GM21528 (cell line): ENCODE results near the gene PAIP2B.
"Not testable (repeated sequence)": the region's sequence is repeated elsewhere in the genome, so short reads cannot be mapped to it uniquely, and the experiment has no call there.

ENCODE experiments used
- ATAC-seq: cut with Tn5 transposase; IDR thresholded peaks from one replicate; pipeline ENCODE4 v1.9.1; 2021; ENCODE audit warnings: mild to moderate bottlenecking, moderate library complexity; ENCODE audit not compliant: unreplicated experiment, low FRiP score

Gene PAIP2B

DNA sequence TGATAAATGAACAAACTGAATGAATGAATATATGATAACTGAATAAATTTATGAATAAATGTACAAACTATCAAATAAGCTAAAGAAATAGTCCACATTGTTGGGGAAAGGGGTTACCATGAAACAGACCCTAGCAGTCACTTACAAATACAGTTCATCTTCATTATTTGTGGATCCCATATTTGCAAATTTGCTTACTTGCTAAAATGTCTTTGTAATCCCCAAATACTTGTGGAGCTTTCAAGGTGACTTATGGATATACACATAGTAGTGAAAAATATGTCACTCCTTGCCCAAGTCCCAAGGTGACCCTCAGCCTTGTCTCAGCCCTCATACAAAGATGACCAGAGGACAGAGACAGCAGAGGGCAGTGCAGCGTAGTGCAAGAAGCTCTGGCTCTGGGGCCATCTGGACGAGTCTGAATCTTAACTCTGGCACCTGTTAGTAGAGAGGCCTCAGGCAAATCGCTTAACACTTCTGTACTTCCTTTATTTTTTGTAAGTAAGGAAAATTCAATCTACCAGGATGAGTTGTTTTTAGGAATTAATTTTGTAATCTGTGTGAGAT lies 3.1 kb downstream of the PAIP2B start:
- ATAC-seq = no peak

DNA sequence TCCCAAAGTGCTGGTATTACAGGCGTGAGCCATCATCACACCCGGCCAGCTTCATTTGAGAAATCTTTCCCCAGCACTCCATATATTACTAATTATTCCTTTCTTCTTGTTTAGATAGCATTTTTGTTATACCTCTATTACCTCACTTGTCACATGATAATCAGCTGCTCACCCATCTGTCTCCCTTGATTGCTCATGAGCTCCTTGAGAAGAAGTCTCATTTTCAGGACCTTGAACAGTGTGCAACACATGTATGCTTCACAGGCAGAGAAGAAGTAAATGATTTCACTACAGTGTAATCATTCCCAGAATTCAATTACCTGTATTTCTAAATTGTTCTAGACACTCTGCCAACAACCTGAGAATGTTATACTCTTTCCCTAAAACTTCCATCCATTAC lies 6.2 kb downstream of the PAIP2B start:
- ATAC-seq = no peak

DNA sequence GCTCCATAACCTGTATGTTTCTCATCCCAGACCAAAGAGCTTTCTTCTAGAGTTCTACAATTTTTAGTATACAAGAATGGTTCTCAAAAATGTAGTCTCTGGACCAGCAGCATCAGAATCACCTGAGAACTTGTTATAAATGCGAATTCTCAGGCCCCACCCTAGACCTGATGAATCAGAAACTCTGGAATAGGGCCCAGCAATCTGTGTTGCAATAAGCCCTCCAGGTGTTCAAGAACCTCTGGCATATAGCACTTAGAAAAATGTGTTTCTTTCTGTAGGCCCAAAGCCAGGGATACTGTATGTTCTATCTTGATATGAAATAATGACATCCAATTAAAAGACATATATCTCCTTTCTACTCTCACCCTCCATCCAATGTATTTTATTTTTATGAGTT lies 10.4 kb downstream of the PAIP2B start:
- no peak for ATAC-seq

DNA sequence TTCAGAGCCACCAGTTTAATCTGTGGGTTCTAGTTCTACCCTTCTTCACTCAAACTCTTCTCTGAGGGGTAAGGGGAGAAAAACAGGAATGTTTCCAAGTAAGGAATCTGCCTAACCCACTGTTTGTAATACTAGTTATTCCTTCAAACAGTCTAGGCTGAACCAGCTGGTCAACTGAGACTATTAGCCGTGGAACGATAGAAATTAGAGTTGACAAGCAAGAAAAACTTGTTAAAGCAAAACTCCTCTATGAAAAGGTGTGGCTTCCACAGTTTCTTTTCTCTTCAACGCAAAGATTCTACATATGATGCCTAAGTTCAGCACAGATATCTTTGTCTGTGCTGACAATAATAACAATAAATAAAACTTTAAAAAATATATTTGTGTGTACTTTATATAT lies 11.5 kb downstream of the PAIP2B start:
- no peak for ATAC-seq

DNA sequence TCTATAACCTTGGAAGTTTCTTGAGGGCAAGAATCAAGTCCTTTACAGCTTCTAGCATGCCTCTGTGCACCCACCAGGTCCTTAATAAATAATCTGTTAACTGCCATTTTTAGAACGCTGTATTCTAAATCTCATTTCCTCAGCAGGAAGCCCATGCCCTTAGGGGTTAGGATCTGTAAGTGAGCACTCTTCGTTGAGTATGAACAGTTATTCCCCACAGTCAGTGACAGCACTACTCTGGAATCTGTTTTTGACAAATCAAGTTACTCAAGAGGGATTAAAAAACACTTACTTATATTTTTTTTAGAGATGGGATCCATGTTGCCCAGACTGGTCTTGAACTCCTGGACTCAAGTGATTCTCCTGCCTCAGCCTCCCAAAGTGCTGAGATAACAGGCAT lies 14.6 kb downstream of the PAIP2B start:
- no peak for ATAC-seq

DNA sequence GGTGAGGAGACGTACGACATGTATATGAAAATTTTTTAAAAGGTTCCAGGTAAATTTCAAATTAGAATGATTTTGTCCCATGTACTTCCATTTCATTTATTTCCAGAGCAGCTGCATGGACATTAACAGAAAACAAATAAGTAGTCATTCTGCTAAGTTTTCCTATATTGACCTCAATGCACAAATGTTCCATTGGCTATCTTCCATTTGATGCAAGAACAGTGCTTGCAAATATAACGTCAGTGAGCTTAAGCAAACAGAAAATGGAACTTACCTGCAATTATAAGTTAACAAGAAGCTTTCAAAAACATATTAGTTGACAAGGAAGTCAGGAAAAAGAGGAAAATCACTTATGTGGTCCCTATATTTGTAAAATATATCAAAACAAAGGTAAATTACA lies 16.6 kb downstream of the PAIP2B start:
- no peak for ATAC-seq

DNA sequence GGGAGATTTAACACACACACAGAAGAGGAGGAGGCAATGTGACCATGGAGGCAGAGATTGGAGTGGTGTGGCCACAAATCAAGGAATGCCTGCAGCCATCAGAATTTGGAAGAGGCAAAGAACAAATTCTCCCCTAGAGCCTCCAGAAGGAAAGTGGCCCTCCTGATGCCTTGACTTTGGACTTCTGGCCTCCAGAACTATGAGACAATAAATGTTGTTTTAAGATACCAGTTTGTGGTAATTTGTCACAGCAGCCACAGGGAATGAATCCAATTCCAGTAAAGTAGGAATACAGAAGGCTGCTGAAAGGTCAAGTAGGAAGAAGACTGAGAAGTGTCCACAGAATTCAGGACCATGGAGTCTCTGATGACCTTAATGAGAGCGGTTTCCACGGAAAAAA lies 18.1 kb downstream of the PAIP2B start:
- ATAC-seq = no peak

DNA sequence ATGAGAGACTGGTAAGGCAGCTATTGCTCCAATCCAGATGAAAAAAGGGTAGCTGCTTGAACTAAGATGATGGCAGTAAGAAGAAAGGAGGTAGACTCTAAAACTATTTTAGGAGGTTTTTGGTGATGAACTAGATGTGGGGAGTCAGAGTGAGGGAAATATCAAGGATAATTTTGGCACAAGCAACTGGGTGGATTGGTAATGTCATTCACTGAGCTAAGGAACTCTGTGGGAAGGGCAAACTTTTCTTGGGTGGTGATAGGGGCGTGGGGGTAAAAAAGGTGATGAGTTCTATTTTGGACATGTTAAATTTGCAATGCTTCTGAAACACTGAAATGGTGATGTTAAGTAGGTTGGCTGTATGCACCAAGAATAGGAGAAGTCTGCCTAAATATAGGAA lies 19.3 kb downstream of the PAIP2B start:
- no peak for ATAC-seq

DNA sequence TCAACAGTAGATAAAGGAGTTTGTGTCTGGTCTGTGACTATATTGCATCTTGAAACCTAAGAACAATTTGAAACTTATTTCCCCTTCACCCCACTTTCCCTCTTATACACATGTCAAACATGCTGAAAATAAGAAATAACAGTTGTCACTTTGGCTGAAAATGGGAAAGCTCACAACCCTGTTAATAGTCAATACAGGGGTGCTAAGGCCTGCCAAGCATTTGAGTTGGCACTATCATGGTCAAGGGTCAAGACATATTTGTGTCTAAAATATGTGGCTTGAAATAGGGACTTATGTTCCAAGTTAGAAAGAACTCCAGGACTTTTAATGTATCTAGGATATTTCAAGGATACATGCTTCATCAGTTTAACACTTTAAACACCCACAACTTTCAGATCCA lies 20.6 kb downstream of the PAIP2B start:
- ATAC-seq = no peak

DNA sequence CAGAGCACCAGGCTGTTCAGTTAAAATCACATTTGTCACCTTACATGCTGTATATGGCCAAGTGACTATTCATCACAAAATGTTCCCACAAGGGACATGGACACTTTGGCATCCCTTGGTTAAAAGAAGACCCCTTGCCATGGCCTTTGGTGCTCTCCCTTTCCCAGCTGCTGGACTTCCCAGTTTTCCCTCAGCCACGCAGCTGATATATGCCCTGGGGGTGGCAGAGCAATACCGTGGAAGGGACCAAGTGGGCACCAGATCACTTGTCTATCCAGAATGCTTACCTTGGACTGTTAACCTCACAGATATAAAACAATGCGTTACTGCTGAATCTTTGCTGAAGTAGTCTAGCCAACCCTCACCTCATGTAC lies 35.3 kb downstream of the PAIP2B start:
- ATAC-seq = no peak

DNA sequence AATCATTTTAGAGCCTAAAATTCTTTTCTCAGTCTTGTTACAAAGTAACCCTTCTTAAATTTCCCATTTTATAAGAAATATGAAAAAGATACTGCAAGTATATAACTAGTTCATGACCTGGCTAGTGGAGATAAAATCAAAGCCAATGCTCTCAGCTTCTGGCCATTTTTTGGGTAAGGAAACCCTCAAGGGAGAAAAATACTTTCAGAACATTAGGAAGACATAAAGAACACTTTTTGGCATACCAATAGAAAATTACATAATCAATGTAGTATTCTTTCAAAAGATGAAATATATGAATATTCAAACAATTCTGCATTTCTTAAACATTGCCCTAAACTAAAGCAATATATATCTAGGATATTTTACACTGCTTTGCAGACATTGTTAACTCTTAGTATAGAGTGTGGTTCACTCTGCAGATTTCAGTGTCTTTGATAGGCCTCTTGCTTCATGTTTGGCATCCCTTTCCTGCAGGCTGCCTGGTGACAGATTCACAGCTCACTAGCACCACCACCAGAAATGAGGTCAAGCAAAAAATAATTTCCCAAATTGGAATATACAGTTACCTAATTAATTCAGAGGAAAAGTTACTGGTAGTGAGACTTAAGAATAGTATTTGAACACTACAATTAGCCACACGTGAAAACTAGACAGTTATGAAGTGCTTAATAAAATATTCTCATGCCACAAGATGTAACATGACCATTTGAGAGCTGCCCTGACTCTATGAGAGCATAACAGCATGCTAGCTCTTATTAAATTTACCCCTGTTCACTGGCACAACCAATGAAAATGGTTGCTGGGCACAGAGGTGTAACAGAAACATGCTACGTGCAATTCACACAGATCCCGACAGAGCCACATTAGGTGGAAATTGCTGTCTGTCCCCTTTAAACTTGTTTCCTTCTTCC lies 36.0 kb downstream of the PAIP2B start:
- ATAC-seq = no peak

DNA sequence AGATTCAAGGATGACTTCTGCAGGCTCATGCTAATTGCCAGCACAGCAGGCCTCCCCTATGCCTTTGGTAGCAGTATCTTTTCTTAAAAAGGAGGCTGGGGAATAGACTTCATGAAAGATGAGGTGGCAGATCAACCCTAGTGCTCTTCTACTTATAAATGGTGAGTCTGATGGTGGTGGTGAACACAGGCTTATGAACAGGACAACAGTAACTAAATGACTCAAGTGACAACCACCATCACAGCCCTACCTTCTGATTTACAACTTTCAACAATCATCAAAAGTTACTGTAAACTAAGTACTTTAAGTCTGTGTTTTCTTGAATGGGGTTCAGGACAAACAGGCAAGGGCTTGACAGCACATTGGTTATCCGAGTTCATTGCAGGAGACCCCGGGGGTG lies 39.3 kb downstream of the PAIP2B start:
- no peak for ATAC-seq

DNA sequence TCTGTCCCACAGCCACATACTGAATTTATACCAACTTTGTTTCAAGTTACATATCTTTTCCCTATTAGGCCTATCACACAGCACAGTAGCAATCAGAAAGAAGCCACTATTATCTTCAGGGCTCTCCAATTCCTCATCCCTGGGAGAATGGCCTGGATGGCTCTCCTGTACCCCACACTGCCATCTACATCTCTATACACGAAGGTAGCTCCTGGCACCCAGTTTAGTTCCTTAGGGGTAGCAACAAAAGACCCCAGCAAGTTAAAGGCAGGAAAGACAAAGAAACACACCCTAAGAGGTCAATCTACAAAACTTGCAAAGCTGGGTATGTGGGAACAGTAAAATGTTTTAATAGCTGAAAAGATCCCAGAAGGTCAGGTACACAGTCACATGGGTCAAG lies 39.9 kb downstream of the PAIP2B start:
- no peak for ATAC-seq

DNA sequence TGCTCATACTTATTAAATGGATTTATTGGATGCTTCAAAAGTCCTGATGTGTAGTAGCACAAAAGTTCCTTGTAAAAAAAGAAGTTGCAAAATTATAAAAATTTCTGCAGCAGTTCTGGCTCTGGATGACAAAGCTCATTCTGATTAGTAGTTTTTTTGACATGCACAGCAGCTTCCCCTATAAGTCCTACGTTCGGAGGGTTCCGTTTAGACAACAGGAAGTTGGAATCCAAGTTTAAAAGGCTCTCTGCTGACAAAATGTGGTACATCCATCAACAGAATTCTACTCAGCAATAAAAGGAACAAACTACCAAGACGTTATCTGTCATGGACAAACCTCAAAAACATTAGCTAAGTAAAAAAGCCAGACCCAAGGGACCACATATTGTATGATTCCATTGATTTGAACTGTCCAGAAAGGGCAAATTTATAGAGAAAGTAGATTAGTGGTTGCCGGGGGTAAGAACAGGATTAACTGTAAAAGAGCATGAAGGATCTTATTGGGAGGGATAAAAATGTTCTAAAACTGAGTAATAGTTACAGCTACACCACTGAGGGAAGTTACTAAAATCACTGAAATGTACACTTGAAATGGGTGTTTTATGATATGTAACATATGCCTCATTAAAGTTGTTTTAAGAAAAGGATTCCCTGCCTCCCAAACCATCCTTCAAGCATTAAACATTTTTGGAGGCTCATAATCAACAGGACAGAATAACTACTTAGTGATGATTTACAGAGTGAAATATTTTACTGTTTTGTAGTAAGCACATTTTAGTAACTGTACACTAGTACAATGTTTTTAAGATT lies 43.4 kb downstream of the PAIP2B start:
- not testable (repeated sequence) for ATAC-seq

DNA sequence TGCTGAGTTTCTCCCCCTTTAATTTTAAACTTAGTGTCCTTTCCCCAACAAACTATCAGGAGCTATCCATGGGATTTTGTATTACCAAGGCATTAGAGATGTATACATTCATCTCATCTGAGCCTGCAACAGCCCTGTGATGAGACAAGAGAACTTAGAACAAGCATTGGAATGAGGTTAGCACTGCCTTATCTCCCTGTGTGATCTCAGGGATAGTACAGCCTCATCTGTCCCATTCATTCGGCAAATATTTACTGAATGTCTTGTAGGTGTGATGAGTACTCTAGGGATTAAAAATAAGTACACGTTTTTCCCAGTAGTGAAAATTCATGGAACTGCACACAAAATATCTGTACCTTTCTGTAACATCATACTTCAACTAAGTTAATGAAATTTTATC lies 45.6 kb downstream of the PAIP2B start:
- no peak for ATAC-seq

DNA sequence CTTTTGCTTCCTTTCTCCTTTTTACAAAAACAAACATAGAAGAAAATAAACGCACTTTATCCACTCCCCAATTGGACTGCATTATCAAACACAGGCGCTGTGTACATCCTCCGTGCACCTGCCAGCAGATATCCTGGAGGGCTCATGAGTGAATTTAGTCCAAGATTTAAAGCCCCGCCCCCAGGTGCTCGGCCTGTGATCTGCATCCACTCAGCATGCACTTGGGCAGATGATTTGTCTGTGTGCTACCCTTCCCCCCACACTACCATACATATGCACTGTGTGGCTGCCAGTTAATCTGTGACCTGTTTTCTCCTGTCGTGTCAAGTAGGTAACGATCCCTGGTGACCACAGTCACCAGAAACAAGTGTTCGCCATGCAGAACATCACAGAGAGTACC lies 48.1 kb downstream of the PAIP2B start:
- ATAC-seq = not testable (repeated sequence)

DNA sequence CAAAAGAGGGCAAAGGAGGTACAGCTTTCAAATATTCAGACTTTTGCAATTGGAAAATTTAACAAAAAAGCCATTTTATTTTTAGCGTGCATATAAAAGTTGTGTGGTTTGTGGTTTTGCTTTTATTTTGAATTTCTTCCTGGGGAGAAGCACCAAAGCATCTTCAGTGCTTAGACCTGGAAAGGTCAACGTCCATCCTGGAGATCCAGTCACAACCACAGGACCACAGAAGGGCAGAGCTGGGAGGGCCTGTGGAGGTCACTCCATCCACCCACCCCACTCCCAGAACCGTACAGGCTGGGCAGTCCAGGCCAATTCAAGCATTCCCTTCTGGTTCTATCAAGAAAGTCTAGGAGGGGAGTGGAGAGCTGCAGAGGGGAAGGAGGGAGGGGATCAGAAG lies 52.7 kb downstream of the PAIP2B start:
- no peak for ATAC-seq

DNA sequence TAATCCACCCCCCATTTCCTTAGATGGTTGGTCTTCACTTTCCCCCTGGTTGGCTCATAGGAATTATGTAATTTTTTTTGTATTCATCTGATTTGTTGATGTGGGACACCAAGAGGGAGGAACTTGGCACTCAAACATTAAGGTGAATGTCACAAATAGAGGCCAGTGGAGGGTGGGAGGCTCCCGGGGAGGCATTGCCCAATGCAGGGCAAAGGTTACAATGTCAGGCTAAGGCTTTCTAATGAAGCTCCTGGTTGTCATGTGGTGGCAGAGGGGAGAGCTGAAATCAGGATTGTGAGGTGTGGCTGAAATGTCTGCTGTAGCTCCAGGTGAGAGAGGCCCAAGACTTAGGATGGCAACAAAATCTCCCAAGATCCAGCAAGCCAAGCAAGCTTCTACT lies 53.8 kb downstream of the PAIP2B start:
- ATAC-seq = no peak

DNA sequence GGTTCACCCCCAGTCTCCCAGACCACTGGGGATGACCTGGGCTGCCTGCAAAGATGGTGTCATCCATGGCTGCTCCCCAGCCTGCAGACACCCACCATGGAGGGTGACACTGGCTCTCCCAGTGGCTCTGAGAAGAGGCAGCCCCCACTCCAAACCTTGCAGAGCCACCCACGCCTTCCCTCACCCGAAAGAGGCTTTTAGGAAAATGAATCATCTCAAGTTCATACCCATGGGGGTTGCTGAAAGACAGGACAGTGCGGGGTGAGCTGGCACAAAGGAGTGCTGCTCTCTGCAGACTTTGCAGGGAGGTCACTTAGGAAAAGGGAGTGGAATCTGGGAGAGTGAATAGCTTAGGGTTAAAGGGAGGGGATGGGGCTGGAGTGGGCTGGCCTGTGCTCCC lies 60.1 kb downstream of the PAIP2B start:
- ATAC-seq = no peak

DNA sequence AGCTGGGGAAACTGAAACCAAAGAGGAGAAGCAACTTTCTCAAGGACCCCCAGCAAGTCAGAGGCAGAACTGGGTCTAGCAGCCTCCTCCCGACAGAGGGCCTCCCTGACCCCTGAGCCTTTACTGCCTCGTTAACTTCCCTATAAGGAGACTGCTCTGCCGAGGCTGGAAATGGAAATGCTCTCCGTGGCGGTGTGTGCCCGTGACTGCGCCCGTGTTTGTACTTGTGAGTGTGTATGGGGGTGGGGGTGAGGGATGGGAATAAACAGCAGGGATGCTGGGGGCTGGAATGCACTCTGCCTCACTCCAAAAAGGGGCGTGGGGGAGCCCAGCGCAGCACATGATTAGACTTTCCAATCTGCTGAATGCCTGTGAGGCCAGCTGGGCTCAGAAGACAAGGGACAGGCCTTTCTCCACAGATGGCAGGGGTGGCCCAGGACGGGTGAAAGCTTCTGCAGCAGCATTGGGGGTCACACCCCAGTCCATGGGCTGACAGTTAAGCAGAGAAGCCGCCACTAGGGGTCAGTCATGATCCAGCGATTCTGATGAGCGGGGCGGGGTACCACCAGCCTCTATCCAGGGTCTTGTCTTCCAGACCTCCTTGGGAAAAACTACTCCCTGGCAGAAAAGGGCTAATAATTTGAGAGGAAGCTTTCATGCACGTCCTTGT lies 69.6 kb downstream of the PAIP2B start:
- no peak for ATAC-seq

DNA sequence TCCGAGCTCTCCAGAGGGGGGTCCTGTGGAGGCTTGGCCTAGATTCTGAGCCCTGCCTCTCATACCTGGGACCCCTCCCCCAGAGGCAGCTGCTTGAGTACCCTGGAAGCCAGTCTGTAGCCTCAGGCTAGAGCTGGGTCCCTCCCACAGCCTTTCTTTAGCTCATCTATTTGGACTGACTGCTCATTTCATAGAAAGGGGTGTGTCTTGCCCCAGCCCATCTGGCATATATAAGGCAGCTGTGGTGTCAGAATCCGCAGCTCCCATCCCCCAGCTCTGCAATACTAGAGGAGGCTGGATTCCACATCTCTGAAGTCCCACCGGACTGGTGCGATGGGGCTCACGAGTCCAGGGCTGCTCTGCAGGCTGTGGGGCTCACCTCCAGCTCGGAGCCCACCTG lies 70.3 kb downstream of the PAIP2B start:
- ATAC-seq = no peak
